ENCODE data around the gene RPP14.

Gene RPP14

DNA sequence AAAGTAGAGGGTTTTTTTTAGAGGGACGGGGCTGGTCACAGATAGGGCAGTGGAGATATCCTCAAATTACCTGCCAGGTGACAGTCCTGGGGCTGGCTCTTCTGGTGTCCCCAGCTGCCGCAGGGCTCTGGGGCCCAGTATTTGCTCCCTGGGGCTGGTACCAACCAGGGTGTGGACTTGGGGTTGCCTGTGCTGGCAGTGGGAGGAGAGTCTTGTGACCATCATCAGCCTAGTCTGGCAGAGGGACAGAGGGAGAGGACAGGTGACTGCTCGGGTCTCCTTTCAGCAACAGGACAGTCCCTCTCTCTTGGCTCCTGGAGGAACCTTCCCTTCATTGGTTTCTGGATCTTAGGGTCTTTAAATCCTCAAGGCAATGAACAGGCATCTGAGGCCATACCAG is 7.9 kb upstream of the RPP14 start:
- Histone ChIP-seq H3K36me3 (replicated peaks; ENCODE audit: insufficient read depth, low read length) (no peaks in the 10 kb centered on the region), H3F3A (ENCODE audit: insufficient read depth, low read length) (no peaks in the 10 kb centered on the region), H3K9me2 (replicated peaks; ENCODE audit: insufficient read depth, low read length) (no peaks in the 10 kb centered on the region), H3K4me3 (ENCODE audit: low read length) (no peak overlapping the region), H3K79me2 (ENCODE audit: low read length) (no peaks in the 10 kb centered on the region), H4K20me1 (ENCODE audit: insufficient read depth, low read length) (no peaks in the 10 kb centered on the region), H3K27ac (ENCODE audit: low read length) (no peak overlapping the region), H3K4me1 (ENCODE audit: low read length) (no peaks in the 10 kb centered on the region), H2AFZ (ENCODE audit: low read length) (no peak overlapping the region), H3K9ac (ENCODE audit: low read length) (no peak overlapping the region), H3K9me3 (replicated peaks; ENCODE audit: insufficient read depth, low read length) (no peaks in the 10 kb centered on the region), H3K4me2 (ENCODE audit: low read depth, low read length) (no peak overlapping the region), H3K27me3 (replicated peaks; ENCODE audit: insufficient read depth, low read length) (no peaks in the 10 kb centered on the region; the same call in 1 of the 2 replicates)
- TF ChIP-seq, protein P1, sequence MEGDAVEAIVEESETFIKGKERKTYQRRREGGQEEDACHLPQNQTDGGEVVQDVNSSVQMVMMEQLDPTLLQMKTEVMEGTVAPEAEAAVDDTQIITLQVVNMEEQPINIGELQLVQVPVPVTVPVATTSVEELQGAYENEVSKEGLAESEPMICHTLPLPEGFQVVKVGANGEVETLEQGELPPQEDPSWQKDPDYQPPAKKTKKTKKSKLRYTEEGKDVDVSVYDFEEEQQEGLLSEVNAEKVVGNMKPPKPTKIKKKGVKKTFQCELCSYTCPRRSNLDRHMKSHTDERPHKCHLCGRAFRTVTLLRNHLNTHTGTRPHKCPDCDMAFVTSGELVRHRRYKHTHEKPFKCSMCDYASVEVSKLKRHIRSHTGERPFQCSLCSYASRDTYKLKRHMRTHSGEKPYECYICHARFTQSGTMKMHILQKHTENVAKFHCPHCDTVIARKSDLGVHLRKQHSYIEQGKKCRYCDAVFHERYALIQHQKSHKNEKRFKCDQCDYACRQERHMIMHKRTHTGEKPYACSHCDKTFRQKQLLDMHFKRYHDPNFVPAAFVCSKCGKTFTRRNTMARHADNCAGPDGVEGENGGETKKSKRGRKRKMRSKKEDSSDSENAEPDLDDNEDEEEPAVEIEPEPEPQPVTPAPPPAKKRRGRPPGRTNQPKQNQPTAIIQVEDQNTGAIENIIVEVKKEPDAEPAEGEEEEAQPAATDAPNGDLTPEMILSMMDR (IDR thresholded peaks at IDR 0.05; ENCODE audit: low read length): no peak
- no peak for TF ChIP-seq EZH2phosphoT487 (IDR thresholded peaks at IDR 0.05; ENCODE audit: low read length)
- TF ChIP-seq EZH2 (optimal IDR thresholded peaks at IDR 0.05; ENCODE audit: low read depth, low read length): no peak
- no peak for DNase-seq

DNA sequence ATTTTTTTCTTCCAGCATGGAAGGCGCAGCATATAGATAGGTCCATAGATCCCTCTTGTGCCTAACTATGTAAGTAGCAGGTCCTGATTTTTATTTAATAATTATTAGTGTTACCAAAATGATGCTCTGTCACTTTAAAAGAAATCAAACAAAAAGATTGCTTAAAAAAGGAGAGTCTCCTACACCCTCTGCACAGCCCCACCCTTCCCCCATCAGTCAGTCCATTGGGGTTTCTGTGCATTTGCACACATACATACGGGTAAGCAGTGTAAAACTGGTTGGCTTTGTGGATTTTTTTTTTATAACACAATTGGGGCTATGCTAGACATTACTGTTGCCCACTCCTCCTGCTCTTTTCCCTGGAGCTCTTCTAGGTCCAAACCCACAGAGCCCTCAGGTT is 7.0 kb upstream of the RPP14 start:
- Histone ChIP-seq H3K4me1 (ENCODE audit: low read length) (no peaks in the 10 kb centered on the region), H3K27ac (ENCODE audit: low read length) (no peak overlapping the region), H2AFZ (ENCODE audit: low read length) (no peak overlapping the region), H3K9me3 (replicated peaks; ENCODE audit: insufficient read depth, low read length) (no peaks in the 10 kb centered on the region), H3K9me2 (replicated peaks; ENCODE audit: insufficient read depth, low read length) (no peaks in the 10 kb centered on the region), H3K27me3 (replicated peaks; ENCODE audit: insufficient read depth, low read length) (no peaks in the 10 kb centered on the region; the same call in 1 of the 2 replicates), H3K36me3 (replicated peaks; ENCODE audit: insufficient read depth, low read length) (no peaks in the 10 kb centered on the region), H3K4me2 (ENCODE audit: low read depth, low read length) (no peak overlapping the region), H4K20me1 (ENCODE audit: insufficient read depth, low read length) (no peaks in the 10 kb centered on the region), H3K79me2 (ENCODE audit: low read length) (no peaks in the 10 kb centered on the region), H3K9ac (ENCODE audit: low read length) (no peak overlapping the region), H3K4me3 (ENCODE audit: low read length) (no peak overlapping the region), H3F3A (ENCODE audit: insufficient read depth, low read length) (no peaks in the 10 kb centered on the region)
- no peak for DNase-seq
- no peak for TF ChIP-seq EZH2 (optimal IDR thresholded peaks at IDR 0.05; ENCODE audit: low read depth, low read length)
- TF ChIP-seq, protein P1 (IDR thresholded peaks at IDR 0.05; ENCODE audit: low read length): no peak
- no peak for TF ChIP-seq EZH2phosphoT487 (IDR thresholded peaks at IDR 0.05; ENCODE audit: low read length)

DNA sequence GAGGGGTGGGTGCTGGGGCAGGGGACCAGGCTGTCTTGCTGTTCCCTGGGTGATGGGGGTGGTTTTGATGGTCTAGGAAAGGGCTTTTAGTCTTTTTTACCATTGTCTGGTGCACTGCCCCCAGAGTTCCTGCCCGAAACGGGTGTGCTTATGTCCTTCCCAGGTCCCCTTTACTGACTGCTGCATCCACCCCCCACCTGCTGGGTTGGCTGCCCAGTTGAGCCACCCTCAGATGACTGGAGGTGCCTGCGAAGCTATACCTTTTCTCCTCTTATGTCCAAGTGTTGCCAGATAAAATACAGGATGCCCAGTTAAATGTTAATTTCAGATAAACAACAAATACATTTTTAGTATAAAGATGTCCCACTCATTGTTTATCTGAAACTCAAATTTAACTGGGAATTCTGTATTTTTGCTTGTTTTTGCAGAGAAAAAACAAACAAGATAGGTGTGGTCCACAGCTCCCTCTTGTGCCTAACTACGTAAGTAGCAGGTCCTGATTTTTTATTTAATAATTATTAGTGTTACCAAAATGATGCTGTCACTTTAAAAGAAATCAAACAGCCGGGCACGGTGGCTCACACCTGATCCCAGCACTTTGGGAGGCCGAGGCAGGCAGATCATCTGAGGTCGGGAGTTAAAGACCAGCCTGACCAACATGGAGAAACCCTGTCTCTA is 6.1 kb upstream of the RPP14 start:
- no peak overlapping the region for H3K4me2 ChIP-seq (ENCODE audit: low read depth, low read length)
- H3K9me3 ChIP-seq (replicated peaks; ENCODE audit: insufficient read depth, low read length): no peaks in the 10 kb centered on the region
- H3K4me1 ChIP-seq (ENCODE audit: low read length): no peaks in the 10 kb centered on the region
- TF ChIP-seq, protein P1 (IDR thresholded peaks at IDR 0.05; ENCODE audit: low read length): peak; percentile 44
- TF ChIP-seq EZH2phosphoT487 (IDR thresholded peaks at IDR 0.05; ENCODE audit: low read length) (no peak), EZH2 (optimal IDR thresholded peaks at IDR 0.05; ENCODE audit: low read depth, low read length) (no peak)
- H3K27me3 ChIP-seq (replicated peaks; ENCODE audit: insufficient read depth, low read length): no peaks in the 10 kb centered on the region; the same call in 1 of the 2 replicates
- no peak overlapping the region for H3K4me3 ChIP-seq (ENCODE audit: low read length)
- no peaks in the 10 kb centered on the region for H3F3A ChIP-seq (ENCODE audit: insufficient read depth, low read length)
- no peaks in the 10 kb centered on the region for H3K36me3 ChIP-seq (replicated peaks; ENCODE audit: insufficient read depth, low read length)
- H3K9ac ChIP-seq (ENCODE audit: low read length): no peak overlapping the region
- H3K27ac ChIP-seq (ENCODE audit: low read length): no peak overlapping the region
- H3K79me2 ChIP-seq (ENCODE audit: low read length): no peaks in the 10 kb centered on the region
- no peaks in the 10 kb centered on the region for H3K9me2 ChIP-seq (replicated peaks; ENCODE audit: insufficient read depth, low read length)
- no peaks in the 10 kb centered on the region for H4K20me1 ChIP-seq (ENCODE audit: insufficient read depth, low read length)
- H2AFZ ChIP-seq (ENCODE audit: low read length): no peak overlapping the region
- peak; percentile 26 for DNase-seq
